NCI-H2107 treated with DMSO at 0.1 percent for 48 hours (cell line): ENCODE measurements around the gene CINP.
A peak's percentile ranks its signal among the peaks of the same experiment; 100 is the strongest.
"Not testable (repeated sequence)": the region's sequence is repeated elsewhere in the genome, so short reads cannot be mapped to it uniquely, and the experiment has no call there.

ENCODE experiments used
- DNase-seq: peaks from one replicate; lab custom pipeline; 2025; ENCODE audit not compliant: unreplicated experiment; lab: John Stamatoyannopoulos, UW

The CINP gene

DNA sequence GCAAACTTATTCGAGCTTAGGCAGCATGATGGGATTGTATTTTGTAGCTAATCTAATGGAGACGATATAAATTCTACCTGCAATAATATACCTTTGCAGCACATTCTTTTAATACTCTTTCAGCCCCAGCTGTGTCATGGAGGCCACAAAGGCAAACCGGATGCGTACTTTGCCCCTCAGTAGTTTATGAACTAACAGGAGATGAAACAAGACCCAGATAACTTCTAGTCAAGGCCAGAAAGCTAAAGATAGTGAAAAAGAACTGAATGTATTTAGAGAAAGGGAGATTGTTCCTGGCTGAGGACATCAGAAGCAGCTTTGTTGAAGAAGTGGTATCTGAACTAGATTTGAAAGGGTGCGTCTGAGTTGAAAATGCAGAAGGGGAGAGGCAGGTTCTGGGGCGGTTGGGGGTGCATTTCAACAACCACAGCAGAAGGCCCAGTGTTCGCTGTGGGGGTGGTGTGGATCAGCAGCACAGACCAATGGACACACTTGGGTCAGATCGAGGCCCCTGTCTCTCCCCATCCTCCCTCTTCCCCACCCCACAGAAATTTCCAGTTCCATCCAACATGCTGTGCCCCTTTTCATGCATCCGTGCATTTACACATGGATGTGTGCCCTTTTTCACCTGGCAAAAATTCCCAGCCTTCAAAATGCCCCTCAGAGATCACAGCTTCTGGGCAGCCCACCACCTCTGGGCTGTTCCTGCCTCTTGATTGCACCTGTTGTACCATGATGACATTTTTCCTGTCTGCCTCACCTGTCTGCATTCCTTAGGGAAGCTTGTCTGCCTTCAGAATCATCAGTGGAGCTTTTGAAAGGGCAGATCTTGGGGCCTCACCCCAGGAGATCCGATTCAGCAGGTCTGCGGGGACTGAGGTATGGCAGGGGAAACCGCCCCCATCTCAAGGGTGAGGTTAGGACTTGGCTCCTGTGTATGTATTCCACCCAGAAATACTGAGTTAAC lies 41.0 kb downstream of the CINP start:
- DNase-seq = no peak

DNA sequence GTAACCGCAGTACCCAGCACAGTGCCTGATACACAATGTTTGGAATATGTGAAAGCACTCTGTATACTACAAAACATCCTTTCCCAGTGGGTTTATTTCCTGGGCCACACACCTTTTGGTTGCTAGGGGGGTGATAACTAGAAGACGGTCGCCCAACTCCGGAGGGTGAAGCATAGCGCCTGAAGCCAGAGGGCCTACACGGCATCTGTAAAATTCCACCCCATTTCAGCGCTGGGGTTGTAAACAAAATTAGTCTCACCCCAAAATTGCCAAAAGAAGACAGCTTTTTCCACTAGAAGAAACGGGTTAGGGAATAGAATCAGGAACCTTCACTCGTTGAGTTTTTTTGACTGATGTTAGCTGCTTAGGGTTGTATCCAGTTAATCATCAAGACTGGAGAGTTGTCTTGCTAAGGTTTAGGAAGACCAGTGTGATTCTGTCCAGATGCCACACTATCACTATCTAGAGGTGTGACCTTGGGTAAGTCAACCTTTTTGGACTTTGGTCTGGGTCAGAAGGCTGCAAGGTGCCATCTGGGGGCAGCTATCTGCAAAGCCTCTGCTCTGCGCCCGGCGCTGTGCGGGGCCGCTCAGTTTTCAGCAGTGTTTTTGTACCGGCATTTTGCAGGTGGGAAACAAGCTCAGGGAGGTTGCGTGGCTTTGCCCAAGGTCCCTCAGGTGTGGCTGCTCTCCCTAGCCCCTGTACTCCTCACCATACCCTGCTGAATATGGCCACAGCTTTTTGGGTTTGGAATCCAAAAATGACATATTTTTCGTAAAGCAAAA lies 41.8 kb downstream of the CINP start:
- DNase-seq = no peak

DNA sequence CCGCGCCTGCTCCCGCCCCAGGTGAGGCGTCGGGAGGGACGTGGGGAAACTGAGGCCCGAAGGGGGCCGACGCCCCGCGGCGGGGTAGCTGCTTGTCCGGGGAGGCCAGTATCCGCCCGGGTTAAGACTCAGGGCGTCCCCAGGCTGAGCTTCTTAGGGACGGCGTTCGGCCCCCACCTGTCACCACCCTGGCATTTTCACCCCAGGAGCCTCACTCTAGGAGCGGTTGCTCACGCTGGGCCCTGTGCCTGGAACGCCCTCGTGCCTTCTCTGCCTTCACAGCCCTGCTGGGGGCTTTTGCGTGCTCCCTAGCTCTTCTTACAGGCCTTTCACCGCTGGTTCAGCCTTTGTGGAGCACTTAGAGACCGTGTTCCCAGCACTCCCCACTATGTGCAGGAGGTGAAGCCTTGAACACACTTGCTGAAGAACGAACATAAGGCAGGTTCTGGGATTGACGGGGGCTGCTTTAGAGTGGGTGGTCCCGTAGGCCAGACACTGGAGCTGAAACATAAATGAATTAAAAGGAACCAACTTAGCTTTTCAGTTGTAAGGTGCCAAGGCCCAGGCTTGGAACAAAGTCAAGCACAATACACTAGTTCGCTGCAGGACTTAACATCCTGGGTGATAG lies 42.5 kb downstream of the CINP start:
- no peak for DNase-seq

DNA sequence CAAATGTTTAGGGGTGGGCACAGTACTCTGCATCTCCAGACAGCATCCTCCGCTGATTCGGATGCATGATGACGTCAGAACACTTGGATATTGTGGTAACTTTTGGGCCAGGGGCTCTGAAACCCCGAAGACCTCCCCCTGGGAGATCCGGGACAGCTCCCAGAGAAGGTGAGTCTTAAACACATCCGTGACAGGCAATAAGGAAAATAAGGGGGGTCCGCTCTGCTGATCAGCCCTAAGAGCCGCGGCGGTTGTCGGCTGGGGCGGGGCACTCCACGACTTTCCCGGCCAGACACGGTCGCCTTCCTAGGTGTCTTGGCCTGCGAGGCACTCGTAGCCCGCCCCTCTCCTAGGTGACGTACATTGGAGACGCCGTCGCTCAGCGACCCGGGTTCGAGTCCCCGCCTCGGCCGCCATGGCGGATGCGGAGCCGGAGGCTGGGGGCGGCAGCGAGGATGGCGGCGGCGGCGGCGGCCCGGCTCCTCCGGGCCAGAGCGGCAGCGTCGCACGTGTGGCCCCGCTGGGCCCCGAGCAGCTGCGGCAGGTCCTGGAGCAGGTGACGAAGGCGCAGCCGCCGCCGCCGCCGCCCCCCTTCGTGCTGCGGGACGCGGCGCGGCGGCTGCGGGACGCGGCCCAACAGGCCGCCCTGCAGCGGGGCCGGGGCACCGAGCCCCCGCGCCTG lies 43.2 kb downstream of the CINP start, which contains the start of gene ZNF839:
Gene ZNF839, plus strand, starts transcription at position 396 of the 682 bp plus-strand sequence. Its CDS starts 20 bp downstream, at position 416.
- peak; percentile 76 for DNase-seq

DNA sequence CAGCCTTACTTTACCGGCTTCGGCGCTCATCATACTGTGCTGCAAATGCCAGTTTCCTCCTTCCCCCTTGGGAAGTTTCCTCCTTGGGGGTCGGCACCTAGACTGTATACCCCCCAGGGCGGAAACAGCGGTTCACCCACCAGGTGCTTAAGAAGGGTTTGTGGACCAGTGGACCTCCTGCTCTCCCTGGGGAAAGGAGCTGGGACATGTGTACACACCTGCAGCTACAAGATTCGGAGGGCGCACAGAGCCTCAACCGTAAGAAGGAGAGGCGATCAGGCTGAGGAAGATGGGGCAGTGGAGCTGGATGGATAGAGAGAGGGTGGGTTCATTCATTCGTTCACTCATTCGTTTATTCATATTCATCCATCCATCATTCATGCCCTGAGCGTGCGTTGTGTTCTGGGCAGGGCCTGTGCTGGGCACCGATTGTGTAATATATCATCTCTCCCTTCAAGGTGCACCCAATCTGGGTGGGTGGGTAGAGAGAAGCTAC lies 43.9 kb downstream of the CINP start:
- no peak for DNase-seq

DNA sequence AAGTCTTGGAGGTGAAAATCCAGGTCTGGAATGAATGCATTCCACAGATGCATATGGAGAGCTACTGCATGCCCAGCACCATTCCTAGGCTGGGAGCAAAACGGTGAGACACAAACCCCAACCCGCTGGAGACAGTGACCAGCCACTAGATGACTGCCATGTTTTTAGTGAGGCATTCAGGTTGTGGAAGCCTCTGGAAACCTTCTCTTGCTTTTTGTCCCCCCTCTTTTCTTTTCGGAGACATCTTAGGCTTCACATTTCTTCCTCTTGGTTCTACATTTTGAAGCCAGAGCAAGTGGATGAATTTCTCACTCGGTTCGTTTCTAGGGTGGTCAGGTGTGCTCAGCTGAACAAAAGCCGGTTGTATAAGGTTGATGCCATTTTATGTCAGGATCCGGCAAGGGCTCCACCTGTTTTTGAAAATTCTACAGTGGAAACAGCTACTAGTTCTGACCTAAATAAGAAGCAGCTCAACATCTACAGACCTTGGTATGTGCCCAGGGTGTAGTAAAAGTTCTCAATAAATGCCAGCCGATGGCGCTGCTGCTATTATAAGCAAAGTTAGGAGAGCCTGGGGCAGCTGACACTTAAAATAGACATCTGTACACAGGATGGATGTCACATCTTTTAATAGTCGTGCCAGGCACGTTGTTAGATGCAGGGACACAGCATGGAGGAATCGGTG lies 45.0 kb downstream of the CINP start:
- DNase-seq = peak; percentile 71

DNA sequence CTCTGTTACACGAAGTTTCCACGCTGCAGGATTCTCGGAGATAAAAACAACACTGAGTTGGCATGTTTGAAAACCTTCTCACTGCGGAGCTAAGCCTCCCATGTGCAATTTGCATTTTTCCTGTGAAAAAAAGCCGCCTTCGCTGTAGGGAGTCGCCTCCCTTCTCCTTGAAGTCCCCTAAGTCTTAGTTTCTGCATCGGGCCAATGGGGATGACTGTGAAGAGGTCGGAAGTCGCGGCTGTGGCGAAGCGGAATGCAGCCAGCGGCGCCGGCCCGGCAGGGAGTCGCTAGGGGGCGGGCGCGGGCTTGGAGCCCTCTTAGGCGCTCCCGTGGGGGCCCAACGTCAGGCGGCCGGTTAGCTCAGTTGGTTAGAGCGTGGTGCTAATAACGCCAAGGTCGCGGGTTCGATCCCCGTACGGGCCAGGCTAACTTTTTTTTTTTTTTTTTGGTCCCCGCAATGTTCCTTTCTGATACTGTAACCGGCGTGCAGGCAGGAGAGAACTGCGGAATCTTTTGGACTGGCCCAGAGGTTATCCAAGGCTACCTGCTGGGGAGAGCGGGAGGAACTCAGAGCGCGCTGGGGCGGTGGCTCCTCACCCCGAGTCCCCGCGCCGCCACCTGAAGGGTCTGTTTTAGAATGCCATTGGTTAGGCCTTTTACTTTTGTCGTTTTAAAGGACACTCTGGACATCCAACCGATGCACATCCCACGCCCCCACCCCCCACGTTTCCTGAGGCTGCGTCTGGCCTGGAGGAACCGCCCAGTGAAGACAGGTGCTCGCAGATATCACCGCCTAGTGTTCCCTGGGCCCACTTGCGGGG lies 45.7 kb downstream of the CINP start:
- DNase-seq = peak; percentile 93

DNA sequence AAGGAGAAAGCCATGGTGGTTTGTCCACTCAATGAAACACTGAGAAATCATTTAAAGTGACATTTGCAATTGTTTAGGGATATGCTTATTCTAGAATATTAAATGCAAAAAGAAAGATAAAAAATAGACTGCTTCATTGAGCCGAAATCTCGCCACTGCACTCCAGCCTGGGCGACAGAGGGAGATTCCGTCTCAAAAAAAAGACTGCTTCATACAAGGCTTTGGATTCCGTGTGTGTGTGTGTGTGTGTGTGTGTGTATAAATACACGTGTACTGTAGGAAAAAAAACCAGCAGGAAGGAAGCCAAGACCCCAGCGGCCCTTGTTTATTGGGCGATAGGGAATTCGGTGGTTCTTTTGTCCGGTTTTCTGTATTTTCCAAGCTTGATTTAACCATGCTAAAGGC lies 46.4 kb downstream of the CINP start:
- peak; percentile 83 for DNase-seq

DNA sequence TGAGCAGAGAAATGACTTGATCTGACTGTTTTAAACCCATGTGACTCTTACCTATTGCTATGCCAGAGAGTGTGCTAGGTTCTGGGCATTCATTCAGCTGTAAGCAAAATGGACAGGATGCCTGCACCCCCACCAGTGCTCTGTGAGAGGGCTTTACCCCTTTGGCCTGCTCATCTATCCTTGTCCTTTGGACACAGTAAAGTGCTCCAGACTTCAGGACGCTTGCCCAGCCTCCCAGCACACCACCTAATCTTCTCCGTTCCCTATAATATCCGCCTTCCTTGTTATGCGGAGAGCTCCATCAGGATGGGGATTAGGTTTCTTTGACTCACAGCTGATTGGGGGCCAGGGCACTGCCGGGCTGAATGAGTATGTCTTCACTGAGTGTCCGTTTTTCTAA lies 47.6 kb downstream of the CINP start:
- DNase-seq = no peak

DNA sequence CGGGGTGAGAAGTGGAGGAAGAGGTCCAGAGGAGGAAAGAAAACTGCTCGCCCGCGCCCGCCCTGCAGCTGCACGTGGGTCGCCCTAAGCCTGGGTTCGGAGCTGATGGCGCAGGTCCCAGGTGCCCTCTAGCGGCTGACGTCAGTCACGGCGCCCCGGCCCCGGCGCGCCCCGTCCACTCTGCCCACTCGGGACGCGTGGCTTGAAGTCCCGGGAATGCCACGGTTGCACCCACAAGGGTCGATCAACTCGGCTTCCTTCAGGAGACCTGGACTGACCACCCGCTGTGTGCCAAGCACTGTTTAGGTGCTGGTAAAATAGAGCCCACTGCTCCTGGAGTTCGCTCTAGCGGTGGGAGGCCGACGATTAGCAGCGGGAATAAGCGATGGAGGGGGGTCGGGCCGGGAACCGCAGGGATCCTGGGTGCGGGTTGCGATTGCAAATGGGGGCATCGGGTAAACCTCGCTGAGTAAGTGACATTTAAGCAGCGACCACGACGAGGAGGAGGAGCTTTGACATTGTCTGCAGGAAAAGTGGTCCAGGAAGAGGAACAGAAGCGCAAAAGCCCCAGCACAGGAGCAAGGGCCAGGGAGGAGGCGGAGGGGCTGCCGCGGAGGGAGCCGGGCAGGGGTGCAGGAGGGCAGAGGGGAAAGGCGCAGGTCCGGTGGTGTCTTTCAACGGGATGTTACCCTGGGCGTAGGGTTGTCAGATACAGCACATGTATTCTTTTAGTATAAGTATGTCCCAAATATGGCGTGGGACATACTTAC lies 48.3 kb downstream of the CINP start:
- DNase-seq = peak; percentile 81

DNA sequence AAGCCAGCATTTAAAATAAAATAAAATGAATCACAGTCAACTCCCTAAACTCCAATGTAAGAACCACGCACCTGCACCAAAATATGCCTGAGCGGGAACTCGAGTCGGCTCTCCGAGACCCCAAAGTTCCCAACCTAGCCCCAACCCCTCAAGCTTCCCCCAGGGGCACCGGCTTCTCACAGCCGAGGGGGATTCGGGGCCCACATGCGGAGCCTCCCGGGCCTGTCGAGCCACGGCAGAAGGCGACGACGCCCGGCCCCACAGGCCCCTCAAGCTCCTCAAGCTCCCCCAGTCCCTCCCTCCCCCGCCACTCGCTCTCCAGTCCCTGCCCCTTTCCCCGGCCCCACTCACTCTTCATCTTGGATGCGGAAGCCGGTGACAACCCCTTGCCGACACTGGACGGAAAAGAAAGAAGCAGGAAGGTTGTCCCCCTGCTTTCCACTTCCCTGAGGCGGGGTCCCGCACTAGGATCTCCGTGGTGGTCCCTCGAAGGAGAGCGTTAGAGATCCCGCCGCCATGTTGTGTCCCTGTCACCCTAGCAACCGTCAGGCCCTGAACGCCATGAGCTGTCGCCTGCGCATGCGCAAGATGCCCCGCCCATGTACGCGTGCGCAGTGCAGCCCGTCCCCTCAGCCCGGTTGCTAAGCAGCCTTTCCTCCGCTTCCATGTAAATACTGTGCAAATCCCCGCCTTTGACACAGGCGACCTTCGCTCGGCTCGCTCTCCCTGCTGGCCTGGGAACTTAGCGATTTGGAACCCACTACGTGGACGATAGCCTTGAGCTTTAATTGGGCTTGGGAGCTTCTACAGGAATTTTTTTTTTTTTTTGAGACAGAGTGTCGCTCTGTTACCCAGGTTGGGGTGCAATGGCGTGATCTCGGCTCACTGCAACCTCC lies 57.8 kb downstream of the CINP start, which contains the start of gene MOK:
Gene MOK, minus strand, starts transcription at position 554 of the 896 bp plus-strand sequence. Its CDS starts 196 bp downstream, at position 358.
- peak; percentile 97 for DNase-seq

DNA sequence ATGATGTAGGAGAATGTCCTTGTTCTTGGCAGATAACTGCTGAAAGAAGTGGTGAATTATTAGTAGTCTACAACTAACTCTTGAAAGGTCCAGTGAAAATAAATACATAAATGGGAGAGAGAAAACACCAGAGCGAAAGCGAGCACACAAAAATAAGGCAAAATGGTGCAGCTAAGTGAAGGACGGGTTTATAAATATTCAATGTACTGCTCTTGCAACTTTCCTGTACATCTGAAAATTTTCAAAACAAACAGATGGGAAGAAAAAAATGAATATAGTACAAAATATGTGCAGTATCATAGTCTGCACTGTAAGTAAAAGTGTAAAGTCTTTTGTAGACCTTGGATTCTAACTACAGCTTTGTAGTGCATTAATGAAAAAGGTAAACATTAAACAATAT lies 59.0 kb downstream of the CINP start:
- DNase-seq = no peak

DNA sequence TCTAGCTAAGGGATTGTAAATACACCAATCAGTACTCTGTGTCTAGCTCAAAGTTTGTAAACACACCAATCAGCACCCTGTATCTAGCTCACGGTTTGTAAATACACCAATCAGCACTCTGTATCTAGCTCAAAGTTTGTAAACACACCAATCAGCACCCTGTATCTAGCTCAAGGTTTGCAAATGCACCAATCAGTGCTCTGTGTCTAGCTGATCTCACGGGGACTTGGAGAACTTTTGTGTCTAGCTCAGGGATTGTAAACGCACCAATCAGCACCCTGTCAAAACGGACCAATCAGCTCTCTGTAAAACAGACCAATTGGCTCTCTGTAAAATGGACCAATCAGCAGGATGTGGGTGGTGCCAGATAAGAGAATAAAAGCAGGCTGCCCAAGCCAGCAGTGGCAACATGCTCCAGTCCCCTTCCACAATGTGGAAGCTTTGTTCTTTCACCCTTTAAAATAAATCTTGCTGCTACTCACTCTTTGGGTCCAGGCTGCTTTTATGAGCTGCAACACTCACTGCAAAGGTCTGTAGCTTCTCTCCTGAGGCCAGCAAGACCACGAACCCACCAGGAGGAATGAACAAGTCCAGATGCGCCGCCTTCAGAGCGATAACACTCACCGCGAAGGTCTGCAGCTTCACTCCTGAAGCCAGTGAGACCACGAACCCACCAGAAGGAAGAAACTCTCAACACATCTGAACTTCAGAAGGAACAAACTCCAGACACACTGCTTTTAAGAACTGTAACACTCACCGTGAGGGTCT lies 64.2 kb downstream of the CINP start:
- DNase-seq = not testable (repeated sequence)
